ENCODE results near the gene LNX1.

LNX1 gene

GRCh38 chr4:53591372-53591892 lies at the start of gene LNX1:
TSS of gene LNX1 (minus strand) at chr4:53591486. CDS start at chr4:53574002, 17,484 bp downstream.
- DNase-seq (ENCODE audit: low read depth): no peak
- TF ChIP-seq, protein P1, sequence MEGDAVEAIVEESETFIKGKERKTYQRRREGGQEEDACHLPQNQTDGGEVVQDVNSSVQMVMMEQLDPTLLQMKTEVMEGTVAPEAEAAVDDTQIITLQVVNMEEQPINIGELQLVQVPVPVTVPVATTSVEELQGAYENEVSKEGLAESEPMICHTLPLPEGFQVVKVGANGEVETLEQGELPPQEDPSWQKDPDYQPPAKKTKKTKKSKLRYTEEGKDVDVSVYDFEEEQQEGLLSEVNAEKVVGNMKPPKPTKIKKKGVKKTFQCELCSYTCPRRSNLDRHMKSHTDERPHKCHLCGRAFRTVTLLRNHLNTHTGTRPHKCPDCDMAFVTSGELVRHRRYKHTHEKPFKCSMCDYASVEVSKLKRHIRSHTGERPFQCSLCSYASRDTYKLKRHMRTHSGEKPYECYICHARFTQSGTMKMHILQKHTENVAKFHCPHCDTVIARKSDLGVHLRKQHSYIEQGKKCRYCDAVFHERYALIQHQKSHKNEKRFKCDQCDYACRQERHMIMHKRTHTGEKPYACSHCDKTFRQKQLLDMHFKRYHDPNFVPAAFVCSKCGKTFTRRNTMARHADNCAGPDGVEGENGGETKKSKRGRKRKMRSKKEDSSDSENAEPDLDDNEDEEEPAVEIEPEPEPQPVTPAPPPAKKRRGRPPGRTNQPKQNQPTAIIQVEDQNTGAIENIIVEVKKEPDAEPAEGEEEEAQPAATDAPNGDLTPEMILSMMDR (IDR thresholded peaks at IDR 0.05; ENCODE audit: control insufficient read depth, insufficient read depth, low read depth, low read length, missing control alignments): no peak
- no peak within 1 kb of the TSS for H3K4me3 ChIP-seq (ENCODE audit: control insufficient read depth, low read depth, low read length)

DNA sequence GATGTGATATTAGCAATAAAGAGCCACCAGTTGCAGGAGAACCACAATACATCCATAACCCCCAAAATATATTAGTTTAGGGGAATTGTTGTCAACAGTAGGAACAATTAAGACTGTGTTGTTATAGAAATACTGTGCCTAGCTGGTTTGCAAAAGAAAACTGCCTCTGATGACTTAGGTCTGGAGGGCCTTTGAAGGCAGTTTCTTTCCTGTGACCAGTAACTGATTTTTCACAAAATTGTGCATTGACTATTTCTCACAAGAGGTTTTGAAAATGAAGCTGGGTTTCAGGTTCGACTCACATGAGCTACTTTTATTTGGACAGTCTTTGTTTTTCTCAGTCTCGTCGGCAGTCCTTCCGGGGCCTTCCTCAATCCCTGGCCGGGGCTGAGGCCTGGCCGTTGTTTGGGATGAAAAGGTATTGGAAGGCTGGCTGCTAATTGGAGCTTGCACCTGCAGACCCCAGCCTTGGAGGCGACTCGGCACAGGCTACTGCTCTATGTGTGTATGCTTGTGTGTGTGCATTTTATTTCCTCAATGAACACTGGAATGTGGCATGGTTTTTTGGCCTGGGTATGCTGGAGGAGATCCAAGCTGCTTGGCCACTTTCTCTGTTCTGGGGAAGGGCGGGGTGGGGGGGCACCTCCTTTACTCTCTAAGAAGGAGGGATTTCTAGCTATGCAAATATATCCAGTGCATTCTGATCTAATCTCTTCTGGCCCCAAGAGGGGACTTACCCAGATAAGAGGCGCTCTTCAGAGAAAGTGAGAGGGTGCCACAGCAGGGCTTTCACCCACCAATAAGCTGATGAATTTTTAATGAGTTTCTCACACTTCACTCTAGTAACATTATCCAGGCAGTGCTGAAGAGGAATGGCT lies 49.5 kb upstream of the LNX1 start:
- no peak overlapping the region for H3K4me3 ChIP-seq (ENCODE audit: control insufficient read depth, low read depth, low read length)
- DNase-seq (ENCODE audit: low read depth): no peak
- TF ChIP-seq, protein P1 (IDR thresholded peaks at IDR 0.05; ENCODE audit: control insufficient read depth, insufficient read depth, low read depth, low read length, missing control alignments): no peak

DNA sequence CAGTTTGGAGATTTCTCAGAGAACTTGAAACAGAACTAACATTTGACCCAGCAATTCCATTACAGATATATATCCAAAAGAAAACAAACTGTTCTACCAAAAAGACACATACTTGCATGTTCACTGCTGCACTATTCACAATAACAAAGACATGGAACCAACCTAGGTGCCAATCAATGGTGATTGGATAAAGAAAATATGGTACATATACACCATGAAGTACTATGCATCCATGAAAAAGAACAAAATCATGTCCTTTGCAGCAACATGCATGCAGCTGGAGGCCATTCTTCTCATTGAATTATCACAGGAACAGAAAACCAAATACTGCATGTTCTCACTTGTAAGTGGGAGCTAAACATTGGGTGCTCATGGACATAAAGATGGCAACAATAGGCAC lies 47.6 kb upstream of the LNX1 start:
- TF ChIP-seq, protein P1 (IDR thresholded peaks at IDR 0.05; ENCODE audit: control insufficient read depth, insufficient read depth, low read depth, low read length, missing control alignments): no peak
- H3K4me3 ChIP-seq (ENCODE audit: control insufficient read depth, low read depth, low read length): no peak overlapping the region
- no peak for DNase-seq (ENCODE audit: low read depth)

GRCh38 chr4:53637348-53637747 lies 46.1 kb upstream of the LNX1 start:
- H3K4me3 ChIP-seq (ENCODE audit: control insufficient read depth, low read depth, low read length): no peak overlapping the region
- TF ChIP-seq, protein P1 (IDR thresholded peaks at IDR 0.05; ENCODE audit: control insufficient read depth, insufficient read depth, low read depth, low read length, missing control alignments): no peak
- no peak for DNase-seq (ENCODE audit: low read depth)

GRCh38 chr4:53635697-53636483 lies 44.6 kb upstream of the LNX1 start:
- TF ChIP-seq, protein P1 (IDR thresholded peaks at IDR 0.05; ENCODE audit: control insufficient read depth, insufficient read depth, low read depth, low read length, missing control alignments): no peak
- H3K4me3 ChIP-seq (ENCODE audit: control insufficient read depth, low read depth, low read length): no peak overlapping the region

DNA sequence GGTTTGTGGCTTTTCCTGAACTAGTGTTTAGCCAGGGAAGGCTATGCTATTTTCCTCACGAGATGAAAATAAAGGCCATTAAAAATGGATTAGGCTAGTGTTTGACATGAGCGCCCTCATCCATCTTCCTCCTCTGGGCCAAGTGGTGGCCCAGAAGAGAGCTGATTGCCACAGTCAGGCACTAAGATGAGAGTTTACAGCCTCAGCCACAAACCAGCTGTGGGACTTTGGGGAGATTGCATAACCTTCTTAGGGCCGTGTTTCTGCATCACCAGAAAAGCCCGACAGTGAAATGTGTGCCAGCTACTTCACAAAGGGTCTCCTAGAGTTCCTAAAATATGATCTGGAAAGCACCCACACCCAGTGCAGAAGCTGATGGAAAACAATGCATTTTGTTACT lies 42.3 kb upstream of the LNX1 start:
- TF ChIP-seq, protein P1 (IDR thresholded peaks at IDR 0.05; ENCODE audit: control insufficient read depth, insufficient read depth, low read depth, low read length, missing control alignments): no peak
- no peak for DNase-seq (ENCODE audit: low read depth)
- H3K4me3 ChIP-seq (ENCODE audit: control insufficient read depth, low read depth, low read length): no peak overlapping the region

More at GRCh38 chr4:53635697-53636483, 44.6 kb upstream of the LNX1 start:
- no peak for DNase-seq (ENCODE audit: low read depth)

All from AG09309 (cell line).